Chondrocyte (in vitro differentiated cells): ENCODE results near the gene CACNA1S. TPM values are rescaled to one million over a fixed set of nuclear protein-coding genes. Genes with fewer than 3 reads are reported as not detected.
A peak's percentile ranks its signal among the peaks of the same experiment; 100 is the strongest.

Source experiments
- DNase-seq: peaks from one replicate; pipeline ENCODE4 v3.0.0; 2021; ENCODE audit warnings: mixed read lengths, low spot score
- H3K27ac Mint-ChIP-seq: one replicate; pipeline ENCODE4 v1.8.0; 2021; ENCODE audit warnings: mild to moderate bottlenecking, moderate library complexity, mixed read lengths; ENCODE audit not compliant: unreplicated experiment
- H3K27me3 Mint-ChIP-seq: 2 replicates; pipeline ENCODE4 v1.8.0; 2021; ENCODE audit warnings: low read depth, mixed read lengths
- H3K36me3 Mint-ChIP-seq: 2 replicates; pipeline ENCODE4 v1.8.0; 2021; ENCODE audit warnings: low read depth, mixed read lengths
- H3K4me1 Mint-ChIP-seq: 2 replicates; pipeline ENCODE4 v1.8.0; 2021; ENCODE audit warnings: low read depth, mild to moderate bottlenecking, mixed read lengths
- H3K4me3 Mint-ChIP-seq: one replicate; pipeline ENCODE4 v1.8.0; 2021; ENCODE audit warnings: mild to moderate bottlenecking, moderate library complexity, mixed read lengths; ENCODE audit not compliant: unreplicated experiment
- H3K9me3 Mint-ChIP-seq: 2 replicates; pipeline ENCODE4 v1.8.0; 2021; ENCODE audit warnings: low read depth, mixed read lengths
- total RNA-seq: library from RNA; stranded (reverse); gene quantifications from 3 replicates; pipeline ENCODE4 v1.2.1, GENCODE V29; 2021
- TF ChIP-seq, protein P1 (sequence below): fragments of 200-600 bp; sonication (generic); IDR thresholded peaks from 2 replicates; pipeline ENCODE4 v1.5.0; 2021; ENCODE audit warnings: antibody characterized with exemption, mild to moderate bottlenecking, moderate library complexity

CACNA1S gene
- total RNA-seq, 1 donor from 2014 or later = 0.40 TPM

DNA sequence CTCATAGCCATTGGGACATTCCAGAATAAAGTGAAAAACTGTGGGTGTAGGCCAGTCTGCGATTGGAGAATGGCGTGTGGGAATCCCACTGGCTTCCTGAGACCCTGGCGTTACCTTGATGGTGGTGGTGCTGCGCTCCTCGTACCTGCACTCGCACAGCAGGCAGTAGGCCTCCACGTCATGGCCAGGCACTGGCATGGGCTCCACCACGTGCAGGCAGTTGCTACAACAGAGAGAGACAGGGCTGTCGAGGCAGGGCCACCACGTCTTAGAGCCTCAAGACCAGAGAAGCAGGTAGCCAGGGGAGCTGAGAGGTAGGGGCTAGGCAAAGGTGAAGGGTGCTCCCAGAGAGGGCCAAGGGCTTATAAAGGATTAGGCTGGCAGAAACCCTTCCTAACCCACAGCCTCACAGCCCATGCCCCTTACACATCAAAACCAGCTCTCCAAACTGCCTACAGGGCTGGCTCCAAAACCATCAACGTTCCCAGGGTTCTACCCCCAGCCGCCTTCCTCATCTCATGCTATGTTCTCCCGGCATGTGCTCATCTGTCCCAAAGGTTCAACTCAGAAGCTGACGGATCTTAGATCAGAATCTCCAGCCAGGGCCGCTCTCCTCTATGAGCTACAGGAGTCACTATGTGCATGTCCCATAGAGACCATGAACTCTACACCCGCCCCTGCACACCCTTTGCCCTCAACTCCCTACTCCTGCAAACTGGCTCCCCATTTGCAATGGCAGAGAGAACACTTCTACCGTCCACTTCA is 34.6 kb upstream of the CACNA1S start:
- Mint-ChIP-seq H3K36me3 (peaks cover 41% of the 10 kb centered on the region), H3K27me3 (no peaks in the 10 kb centered on the region), H3K4me3 (no peak overlapping the region), H3K4me1 (no peaks in the 10 kb centered on the region), H3K9me3 (no peaks in the 10 kb centered on the region), H3K27ac (no peak overlapping the region)
- TF ChIP-seq, protein P1, sequence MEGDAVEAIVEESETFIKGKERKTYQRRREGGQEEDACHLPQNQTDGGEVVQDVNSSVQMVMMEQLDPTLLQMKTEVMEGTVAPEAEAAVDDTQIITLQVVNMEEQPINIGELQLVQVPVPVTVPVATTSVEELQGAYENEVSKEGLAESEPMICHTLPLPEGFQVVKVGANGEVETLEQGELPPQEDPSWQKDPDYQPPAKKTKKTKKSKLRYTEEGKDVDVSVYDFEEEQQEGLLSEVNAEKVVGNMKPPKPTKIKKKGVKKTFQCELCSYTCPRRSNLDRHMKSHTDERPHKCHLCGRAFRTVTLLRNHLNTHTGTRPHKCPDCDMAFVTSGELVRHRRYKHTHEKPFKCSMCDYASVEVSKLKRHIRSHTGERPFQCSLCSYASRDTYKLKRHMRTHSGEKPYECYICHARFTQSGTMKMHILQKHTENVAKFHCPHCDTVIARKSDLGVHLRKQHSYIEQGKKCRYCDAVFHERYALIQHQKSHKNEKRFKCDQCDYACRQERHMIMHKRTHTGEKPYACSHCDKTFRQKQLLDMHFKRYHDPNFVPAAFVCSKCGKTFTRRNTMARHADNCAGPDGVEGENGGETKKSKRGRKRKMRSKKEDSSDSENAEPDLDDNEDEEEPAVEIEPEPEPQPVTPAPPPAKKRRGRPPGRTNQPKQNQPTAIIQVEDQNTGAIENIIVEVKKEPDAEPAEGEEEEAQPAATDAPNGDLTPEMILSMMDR = no peak
- peak; percentile 71 for DNase-seq

DNA sequence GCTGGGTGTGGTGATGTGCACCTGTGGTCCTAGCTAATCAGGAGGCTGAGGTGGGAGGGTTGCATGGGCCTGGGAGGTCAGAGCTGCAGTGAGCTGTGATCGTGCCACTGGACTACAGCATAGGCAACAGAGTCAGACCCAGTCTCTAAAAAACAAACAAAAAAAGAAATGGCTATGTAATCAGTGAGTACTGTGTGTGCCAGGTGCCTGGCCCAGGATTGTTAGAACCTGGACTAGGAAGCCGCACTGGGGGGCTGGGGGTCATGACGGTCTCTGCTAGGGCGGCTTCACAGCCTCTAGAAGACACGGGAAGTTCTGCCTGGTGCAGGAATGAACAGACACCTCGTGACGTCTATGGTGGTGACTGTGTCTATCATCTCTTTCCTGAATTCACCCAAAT is 33.6 kb upstream of the CACNA1S start:
- H3K4me3 Mint-ChIP-seq = no peak overlapping the region
- peaks cover 38% of the 10 kb centered on the region for H3K36me3 Mint-ChIP-seq
- TF ChIP-seq, protein P1 = no peak
- H3K4me1 Mint-ChIP-seq = no peaks in the 10 kb centered on the region
- DNase-seq = peak; percentile 46
- no peak overlapping the region for H3K27ac Mint-ChIP-seq
- no peaks in the 10 kb centered on the region for H3K27me3 Mint-ChIP-seq
- no peaks in the 10 kb centered on the region for H3K9me3 Mint-ChIP-seq

DNA sequence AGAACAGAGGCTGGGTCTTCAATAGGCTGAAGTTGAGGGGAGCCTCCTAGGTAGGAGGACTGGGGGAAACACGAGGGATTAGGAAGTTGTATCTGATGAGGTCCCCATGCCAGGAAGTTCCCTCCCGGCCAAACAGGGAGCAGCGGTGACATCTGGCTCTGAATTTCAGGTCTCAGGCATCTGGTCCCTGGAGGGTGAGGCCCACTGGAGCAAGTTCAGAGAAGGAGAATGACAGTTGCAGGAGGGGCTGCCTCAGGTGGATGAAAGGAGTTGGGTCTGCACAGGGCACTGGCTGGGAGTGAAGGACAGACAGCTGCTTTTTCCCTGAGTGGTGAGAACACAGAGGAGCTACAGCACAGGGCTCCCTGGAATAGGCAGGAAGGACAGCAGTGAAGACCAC is 32.9 kb upstream of the CACNA1S start:
- DNase-seq = peak; percentile 52
- H3K9me3 Mint-ChIP-seq = no peaks in the 10 kb centered on the region
- H3K27ac Mint-ChIP-seq = no peak overlapping the region
- TF ChIP-seq, protein P1 = no peak
- H3K27me3 Mint-ChIP-seq = no peaks in the 10 kb centered on the region
- no peaks in the 10 kb centered on the region for H3K4me1 Mint-ChIP-seq
- H3K36me3 Mint-ChIP-seq = peaks cover 37% of the 10 kb centered on the region
- H3K4me3 Mint-ChIP-seq = no peak overlapping the region

DNA sequence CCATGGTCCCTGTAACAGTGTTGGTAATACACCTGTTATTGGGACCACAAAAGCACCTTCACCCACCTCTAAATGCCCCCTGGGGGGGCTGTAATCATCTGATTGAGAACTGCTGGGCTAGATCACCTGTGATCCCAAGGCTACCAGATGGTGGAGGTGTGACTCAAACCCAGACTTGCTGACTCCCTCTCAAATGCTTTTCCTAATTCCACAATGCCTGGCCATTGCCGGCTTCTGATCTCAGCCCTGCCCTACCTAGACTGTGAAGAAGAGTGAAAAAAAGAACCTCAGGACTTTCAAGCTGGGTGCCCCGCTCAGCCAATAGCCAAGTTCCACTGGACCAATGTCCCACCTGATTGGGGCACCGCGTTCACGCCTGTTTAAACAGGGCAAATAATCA is 32.5 kb upstream of the CACNA1S start:
- Mint-ChIP-seq H3K4me3 (no peak overlapping the region), H3K36me3 (peaks cover 37% of the 10 kb centered on the region), H3K27me3 (no peaks in the 10 kb centered on the region), H3K27ac (no peak overlapping the region), H3K9me3 (no peaks in the 10 kb centered on the region), H3K4me1 (no peaks in the 10 kb centered on the region)
- peak; percentile 34 for DNase-seq
- TF ChIP-seq, protein P1 = no peak

DNA sequence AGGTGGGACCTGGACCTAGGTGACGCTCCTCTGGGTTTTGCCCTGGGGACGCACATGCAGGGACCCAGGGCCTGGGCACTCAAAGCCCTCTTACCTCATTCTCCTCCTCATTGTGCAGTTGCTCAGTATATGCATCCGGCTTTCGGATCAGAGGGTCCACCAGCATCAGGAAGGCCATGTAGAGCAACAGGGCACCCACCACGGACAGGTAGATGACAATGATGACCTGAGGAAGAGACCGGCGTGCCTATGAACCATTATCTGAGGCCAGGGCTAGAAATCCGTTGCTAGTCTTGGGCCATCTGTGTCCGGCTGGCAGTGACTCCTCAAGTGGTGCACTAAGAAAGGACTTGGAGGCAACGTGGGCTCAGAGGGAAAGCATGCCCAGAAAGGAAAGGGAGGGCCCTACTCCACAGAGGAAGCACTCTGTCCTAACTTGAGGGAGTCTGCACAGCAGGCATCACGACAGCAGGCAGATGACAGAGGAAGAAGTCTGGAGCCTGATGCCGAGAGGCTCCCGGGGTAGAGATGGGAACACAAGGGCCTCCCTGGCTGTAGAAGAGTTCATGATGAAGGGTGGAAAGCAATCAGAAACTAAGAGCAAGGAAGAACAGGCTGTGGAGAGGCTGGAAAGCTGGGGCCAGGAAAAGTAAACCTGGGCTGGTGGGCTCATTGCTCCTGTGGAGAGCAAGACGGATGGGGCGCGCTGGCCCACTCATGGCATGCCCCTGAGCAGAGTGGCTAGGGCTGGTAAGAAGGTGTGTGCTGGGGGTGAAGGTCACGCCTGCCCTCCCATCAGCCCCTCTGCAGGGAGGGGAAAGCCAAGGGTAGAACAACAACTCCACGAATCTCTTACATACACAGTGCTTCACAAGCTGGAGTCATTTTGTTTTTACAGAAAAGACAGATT is 31.8 kb upstream of the CACNA1S start:
- TF ChIP-seq, protein P1 = no peak
- Mint-ChIP-seq H3K36me3 (peaks cover 34% of the 10 kb centered on the region), H3K4me1 (peaks cover 7% of the 10 kb centered on the region), H3K9me3 (no peaks in the 10 kb centered on the region), H3K27ac (no peak overlapping the region), H3K4me3 (no peak overlapping the region), H3K27me3 (no peaks in the 10 kb centered on the region)
- peak; percentile 58 for DNase-seq
